DMS79 treated with DMSO at 0.1 percent for 48 hours (cell line): ENCODE data around the gene CHM.

Experiments used
- DNase-seq: peaks from one replicate; lab custom pipeline; 2025; lab: John Stamatoyannopoulos, UW

Gene CHM

GRCh38 chrX:85905851-85906250 lies 141.5 kb downstream of the CHM start:
- no peak for DNase-seq

GRCh38 chrX:85903692-85904471 lies 143.5 kb downstream of the CHM start:
- no peak for DNase-seq

GRCh38 chrX:85897362-85898126 lies 149.8 kb downstream of the CHM start:
- no peak for DNase-seq

DNA sequence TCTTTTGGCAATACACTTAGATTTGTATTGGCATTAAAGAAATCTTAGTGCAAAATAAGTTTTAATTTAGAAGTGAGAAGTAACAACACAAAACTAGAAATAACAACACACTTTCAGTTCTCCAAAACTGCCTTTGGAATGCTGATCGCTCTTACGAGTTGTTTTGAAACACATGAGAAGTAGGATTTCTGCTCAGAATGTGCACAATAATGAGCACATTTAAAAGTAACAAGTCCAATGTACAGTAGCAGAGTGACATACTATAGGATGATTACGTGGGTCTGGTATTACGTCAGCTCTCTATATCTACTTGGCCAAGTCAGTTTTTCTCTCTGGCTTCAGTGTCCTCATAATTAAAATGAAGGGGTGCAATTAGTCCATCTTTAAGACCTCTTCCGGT lies 164.8 kb downstream of the CHM start:
- DNase-seq = no peak

DNA sequence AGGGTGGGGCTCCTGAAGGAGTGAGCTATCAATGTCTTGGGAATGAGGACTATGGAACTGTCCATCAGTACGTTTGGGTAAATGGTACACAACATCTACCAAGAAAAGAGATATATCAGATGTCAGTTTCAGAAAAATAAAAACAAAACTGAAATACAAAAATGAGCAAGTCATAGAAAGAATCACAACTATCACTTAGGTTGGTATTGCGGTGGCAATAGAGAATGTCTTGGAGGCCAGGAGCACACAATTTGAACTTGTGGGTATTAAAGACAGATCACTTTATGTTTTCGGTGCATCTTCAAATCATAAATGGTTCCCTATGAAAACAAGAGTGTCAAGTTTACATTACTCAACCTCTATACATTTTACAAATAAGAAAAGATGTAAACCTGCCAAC lies 176.8 kb downstream of the CHM start:
- no peak for DNase-seq

GRCh38 chrX:85865324-85865723 lies 182.0 kb downstream of the CHM start:
- no peak for DNase-seq

DNA sequence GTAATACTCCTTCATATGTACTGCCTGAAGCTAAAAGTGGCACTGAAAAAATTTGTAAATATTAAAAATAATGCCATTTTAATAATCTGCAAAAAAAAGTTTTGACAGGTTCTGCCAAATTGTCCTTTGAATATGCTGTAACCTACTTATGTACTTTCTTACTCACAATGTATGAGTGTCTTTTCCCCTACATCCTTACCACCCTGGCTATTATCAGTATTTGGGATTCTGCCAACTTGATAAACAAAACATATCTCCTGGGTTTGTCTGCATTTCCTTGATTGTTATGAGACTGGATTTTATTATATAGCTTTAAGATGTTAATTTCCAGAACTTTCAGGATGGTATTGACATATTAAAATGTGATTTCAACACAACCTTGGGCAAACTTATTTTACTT lies 187.9 kb downstream of the CHM start:
- DNase-seq = no peak

- no peak for DNase-seq
These were observed 195.9 kb downstream of the CHM start for GRCh38 chrX:85851418-85851817.

- DNase-seq = no peak
These were observed 210.5 kb downstream of the CHM start for GRCh38 chrX:85836868-85837267.

- DNase-seq = no peak
These were observed 218.6 kb downstream of the CHM start for GRCh38 chrX:85828771-85829170.

DNA sequence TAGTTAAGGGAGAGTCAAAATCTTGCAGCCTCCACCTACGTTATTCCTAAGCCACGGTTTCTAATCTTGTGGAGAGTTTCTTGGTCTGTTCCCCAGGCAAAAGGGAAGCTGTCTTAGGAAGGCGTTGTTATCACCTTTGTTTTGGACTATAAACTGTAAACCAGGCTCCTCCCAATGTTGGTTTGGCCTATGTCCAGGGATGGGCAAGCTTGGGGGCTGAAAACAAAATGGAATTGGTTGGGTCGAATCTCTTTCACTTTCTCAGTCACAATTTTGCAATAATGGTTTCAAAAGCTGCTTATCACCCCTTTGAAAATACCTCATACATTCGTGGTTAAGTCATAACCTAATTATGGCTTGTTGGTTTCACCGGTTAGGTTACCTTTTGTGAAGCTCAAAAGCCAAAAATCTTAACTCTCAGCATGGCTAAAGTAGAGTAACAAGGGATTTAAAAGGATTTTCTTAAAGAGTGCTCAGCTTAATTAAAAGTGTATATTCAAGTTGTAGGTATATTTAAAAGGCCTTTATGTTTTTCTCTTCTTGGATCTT lies 232.1 kb downstream of the CHM start:
- DNase-seq = no peak
